Measurements from ENCODE around the gene XKR7.
A peak's percentile ranks its signal among the peaks of the same experiment; 100 is the strongest.
"Not testable (repeated sequence)": the region's sequence is repeated elsewhere in the genome, so short reads cannot be mapped to it uniquely, and the experiment has no call there.

The XKR7 gene, protein sequence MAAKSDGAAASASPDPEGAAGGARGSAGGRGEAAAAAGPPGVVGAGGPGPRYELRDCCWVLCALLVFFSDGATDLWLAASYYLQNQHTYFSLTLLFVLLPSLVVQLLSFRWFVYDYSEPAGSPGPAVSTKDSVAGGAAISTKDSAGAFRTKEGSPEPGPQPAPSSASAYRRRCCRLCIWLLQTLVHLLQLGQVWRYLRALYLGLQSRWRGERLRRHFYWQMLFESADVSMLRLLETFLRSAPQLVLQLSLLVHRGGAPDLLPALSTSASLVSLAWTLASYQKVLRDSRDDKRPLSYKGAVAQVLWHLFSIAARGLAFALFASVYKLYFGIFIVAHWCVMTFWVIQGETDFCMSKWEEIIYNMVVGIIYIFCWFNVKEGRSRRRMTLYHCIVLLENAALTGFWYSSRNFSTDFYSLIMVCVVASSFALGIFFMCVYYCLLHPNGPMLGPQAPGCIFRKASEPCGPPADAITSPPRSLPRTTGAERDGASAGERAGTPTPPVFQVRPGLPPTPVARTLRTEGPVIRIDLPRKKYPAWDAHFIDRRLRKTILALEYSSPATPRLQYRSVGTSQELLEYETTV

DNA sequence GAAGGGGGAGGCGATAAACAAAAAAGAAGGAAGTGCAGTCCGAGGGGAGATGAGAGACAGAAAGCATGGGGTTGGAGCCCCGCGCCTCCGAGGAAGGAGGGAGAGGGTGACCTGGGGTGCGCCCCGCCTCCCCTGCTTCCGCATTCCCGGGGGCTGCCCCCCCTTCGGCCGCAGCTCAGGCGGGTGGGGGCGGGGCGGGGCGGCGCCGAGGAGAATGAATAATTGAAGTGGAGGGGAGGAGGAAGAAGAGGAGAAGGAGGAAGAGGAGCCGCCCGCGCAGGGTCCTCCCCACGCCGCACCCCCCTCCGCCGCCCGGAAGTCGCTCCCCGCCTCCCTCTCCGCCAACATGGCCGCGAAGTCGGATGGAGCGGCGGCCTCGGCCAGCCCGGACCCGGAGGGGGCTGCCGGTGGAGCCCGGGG lies at the start of gene XKR7:
Gene XKR7, plus strand, starts transcription at position 322 of the 420 bp plus-strand sequence. Its CDS starts 25 bp downstream, at position 347.
- Histone ChIP-seq H3K27ac (no peak within 1 kb of the TSS), H3K4me3 (peak within 1 kb of the TSS; percentile 59)
- TF ChIP-seq, protein P1, sequence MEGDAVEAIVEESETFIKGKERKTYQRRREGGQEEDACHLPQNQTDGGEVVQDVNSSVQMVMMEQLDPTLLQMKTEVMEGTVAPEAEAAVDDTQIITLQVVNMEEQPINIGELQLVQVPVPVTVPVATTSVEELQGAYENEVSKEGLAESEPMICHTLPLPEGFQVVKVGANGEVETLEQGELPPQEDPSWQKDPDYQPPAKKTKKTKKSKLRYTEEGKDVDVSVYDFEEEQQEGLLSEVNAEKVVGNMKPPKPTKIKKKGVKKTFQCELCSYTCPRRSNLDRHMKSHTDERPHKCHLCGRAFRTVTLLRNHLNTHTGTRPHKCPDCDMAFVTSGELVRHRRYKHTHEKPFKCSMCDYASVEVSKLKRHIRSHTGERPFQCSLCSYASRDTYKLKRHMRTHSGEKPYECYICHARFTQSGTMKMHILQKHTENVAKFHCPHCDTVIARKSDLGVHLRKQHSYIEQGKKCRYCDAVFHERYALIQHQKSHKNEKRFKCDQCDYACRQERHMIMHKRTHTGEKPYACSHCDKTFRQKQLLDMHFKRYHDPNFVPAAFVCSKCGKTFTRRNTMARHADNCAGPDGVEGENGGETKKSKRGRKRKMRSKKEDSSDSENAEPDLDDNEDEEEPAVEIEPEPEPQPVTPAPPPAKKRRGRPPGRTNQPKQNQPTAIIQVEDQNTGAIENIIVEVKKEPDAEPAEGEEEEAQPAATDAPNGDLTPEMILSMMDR (IDR thresholded peaks at IDR 0.05), result no peak
- DNase-seq (ENCODE audit: low spot score), result no peak

DNA sequence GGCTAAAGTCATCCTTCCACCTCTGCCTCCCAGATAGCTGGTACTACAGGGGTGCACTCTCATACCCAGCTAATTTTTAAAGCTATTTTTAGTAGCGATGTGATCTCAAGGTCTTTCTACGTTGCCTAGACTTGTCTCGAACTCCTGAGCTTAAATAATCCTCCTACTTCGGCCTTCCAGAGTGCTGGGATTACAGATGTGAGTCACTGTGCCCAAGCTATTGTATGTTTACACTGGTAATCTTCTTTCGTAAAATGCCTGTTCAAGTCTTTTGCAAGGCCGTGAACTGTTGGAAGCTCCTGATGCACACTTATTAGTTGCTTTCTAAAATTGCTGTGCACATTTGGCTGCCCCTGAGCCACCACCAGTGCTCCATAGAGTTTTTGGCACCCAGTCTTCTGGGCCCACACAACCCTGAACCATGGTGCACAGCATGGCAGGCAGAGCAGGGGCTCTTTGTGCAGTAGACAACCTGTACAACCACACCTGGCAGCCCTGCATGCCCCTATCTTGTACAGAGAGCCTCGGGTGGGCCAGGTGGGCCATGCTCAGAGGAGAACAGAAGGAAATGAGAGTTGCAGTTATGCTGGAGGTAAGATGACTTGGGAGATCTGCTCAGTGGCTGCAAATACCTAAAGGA lies 49.4 kb upstream of the XKR7 start:
- H3K27ac ChIP-seq, result no peak overlapping the region
- no peak for DNase-seq (ENCODE audit: low spot score)
- TF ChIP-seq, protein P1 (IDR thresholded peaks at IDR 0.05), result no peak

DNA sequence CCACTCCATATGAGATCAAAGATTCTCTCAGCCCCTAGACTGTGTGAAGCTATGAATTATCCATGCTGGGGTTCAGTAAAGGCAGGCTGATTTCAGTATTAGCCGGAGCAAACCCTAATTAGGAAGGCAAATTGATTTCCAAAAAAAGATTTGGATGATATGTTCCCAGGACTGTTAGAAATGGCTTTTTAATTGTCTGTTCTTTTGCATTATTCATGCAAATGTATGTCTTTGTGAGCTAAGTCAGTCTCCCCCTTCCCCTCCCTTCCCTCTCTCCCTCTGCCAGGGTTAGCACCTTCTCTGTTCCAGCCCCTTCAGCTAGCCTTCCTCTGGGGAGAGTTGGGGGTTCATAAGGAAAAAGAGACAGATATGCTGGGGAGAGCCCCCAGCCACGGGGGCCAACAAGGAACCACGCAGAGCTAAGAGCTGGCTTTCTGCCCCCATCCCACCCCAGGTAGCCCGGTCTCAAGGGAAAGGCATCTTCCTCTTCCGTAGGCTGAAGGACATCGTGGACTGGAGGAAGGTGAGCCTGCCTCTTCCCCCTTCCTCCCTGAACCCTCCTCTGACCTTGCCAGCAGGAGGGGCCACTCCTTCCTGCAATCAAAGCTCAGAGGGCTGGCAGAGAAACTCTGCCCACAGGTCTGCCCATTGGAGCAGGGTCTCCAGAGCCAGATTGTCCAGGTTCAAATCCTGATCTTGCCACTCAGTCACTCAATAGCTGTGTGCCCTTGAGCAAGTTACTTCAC lies 48.4 kb upstream of the XKR7 start:
- DNase-seq (ENCODE audit: low spot score), result no peak
- TF ChIP-seq, protein P1 (IDR thresholded peaks at IDR 0.05), result no peak
- no peak overlapping the region for H3K4me3 ChIP-seq
- no peak overlapping the region for H3K27ac ChIP-seq

More for the DNA sequence above, 49.4 kb upstream of the XKR7 start:
- no peak overlapping the region for H3K4me3 ChIP-seq

DNA sequence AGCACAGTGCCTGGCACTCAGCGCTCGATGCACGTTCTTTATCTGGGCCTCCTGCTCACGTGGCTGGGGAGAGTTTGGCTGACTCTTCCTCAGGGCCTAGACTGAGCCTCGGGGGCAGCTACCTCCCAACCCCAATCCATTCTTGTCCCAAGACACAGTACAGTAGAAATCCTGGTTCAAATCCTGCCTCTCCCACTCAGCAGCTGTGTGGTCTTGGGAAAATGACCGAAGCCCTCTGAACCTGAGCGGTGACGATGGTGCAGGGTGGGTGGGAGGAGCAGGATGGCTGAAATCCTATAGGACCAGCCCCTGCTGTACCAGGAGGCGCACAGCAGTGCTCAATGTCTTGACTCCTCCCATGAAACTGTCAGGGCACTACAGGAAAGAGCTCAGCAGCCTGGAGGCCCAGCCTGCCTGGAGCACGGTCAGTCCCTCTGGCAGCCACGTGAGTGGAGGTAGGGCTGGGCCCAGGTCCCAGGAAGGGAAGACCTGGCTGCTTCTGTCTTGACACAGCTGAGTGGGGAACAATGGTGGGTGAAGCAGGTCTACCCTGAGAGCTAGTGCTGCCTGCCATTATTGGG lies 47.6 kb upstream of the XKR7 start:
- no peak for DNase-seq (ENCODE audit: low spot score)
- TF ChIP-seq, protein P1 (IDR thresholded peaks at IDR 0.05), result no peak
- Histone ChIP-seq H3K27ac (no peak overlapping the region), H3K4me3 (no peak overlapping the region)

DNA sequence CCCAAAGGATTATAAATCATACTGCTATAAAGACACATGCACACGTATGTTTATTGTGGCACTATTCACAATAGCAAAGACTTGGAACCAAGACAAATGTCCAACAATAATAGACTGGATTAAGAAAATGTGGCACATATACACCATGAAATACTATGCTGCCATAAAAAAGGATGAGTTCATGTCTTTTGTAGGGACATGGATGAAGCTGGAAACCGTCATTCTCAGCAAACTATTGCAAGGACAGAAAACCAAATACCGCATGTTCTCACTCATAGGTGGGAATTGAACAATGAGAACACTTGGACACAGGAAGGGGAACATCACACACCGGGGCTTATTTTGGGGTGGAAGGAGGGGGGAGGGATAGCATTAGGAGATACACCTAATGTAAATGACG lies 46.5 kb upstream of the XKR7 start:
- H3K27ac ChIP-seq; DNase-seq (ENCODE audit: low spot score); H3K4me3 ChIP-seq: not testable (repeated sequence)

DNA sequence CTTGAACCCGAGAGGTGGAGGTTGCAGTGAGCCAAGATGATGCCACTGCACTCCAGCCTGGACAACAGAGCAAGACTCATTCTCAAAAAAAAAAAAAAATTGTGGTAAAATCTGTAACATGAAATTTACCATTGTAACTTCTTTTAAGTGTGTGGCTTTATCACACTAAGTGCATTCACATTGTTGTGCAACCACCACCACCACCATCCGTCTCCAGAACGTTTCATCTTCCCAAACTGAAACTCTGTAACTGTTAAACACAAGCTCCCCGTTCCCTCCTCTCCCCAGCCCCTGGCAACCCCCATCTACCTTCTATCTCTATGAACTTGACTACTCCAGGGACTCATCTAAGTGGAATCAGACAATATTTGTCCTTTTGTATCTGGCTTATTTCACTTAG lies 45.8 kb upstream of the XKR7 start:
- DNase-seq (ENCODE audit: low spot score), result no peak
- Histone ChIP-seq H3K27ac (no peak overlapping the region), H3K4me3 (no peak overlapping the region)
- TF ChIP-seq, protein P1 (IDR thresholded peaks at IDR 0.05), result no peak

DNA sequence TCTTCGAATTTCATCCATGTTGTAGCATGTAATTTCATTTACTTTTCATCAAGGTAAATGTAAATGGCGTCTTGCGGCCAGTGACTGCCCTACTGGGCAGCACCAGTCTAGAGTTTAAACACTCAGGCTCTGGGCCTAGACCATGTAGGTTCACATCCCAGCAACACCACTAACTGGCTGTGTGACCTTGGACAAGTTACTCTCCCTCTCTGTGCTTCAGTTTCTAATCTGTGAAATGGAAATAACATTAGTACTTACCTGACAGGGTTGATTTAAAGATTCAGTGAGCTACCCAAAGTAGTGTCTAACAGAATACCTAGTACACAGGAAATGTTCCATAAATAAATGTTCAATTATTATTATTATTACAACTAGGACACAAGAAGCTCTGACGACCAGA lies 45.4 kb upstream of the XKR7 start:
- TF ChIP-seq, protein P1 (IDR thresholded peaks at IDR 0.05), result no peak
- Histone ChIP-seq H3K4me3 (no peak overlapping the region), H3K27ac (no peak overlapping the region)
- no peak for DNase-seq (ENCODE audit: low spot score)
